Measurements from ENCODE around the gene C1QTNF6.

The C1QTNF6 gene

DNA sequence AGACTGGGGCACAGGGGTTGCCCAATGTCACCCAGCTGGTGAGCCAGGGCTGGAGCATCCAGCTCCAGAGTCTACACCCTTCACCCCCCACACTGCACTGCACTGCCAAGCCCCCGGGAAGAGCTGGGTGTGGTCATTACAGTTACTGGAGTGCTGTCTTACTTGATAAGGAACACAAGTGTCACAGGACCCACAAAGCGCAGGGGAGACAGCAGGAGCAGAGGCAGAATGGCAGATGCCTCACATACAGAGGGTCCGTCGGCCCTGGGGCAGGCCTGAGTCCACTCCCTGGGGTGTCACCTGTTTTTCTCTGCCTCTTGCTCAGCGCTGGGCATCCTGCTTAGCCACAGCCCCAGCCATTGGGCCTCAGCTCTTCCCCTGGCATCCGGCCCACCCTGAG, 46.1 kb downstream of the C1QTNF6 start:
- no peak for DNase-seq (ENCODE audit: low read depth, low spot score)

DNA sequence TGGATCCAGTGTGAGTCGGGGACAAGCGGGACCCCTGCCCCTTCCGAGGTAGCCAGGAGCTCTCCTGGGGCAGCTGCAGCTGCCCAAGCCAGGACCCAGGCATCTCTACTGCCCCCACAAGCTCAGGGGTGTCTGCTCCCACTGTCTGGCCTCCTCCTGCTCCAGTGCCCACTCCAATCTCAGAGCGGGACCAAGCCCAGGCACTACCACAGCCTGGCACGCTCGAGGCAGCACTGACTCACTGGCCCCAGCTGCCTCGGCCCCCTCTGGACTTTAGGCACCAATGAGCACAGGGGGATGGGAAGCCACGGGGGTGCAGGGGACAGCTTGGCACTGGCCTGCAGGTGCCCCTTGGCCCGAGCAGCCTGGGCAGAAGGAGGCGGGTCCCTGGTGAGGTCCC, 46.6 kb downstream of the C1QTNF6 start:
- DNase-seq (ENCODE audit: low read depth, low spot score): no peak

DNA sequence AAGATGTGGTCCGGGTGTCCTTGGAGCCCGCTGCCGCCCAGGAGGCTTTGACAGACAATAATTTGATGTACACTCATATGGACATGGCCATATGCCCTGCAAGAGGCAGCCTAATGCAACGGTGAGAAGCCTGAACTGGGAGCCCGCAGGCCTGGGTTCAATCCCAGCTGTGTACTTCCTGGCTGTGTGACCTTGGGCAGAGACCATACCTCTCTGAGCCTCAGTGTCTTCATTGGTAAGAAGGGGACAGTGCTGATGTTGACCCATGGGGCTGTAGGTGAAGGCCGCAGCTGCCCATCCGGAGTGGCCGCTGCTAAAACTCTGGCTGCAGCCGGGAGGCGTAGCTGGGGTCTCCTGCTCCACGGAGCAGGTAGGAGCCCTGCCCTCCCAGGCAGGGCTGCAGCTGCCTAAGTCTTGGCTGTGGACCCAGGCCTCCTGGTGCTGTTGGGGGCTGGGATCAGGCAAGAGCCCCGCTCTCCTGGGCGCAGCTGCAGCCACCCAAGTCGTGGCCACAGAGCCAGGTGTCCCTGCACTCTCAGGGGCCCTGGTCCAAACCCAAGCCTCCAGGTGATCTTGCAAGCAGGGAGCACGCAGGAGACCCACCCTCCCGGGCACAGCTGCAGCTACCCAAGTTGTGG, 47.2 kb downstream of the C1QTNF6 start:
- no peak for DNase-seq (ENCODE audit: low read depth, low spot score)

DNA sequence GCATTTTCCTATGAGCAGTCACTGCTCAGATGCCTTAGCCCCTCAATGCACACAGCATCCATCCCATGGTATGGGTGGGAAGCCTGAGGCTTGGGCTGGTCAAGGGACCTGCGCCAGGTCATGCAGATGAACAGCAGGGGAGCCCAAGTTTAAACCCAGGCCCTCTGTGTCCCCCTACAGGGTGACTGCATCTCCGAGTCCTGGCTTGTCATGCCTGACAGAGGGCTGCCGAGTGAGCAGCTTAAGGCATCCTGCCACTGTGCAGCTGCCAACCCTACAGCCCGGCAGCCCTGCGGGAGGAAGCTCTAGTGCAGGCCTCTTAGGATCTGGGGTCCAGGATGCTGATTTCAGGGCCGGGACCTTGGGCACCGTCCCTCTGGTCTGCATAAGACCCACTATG, 48.3 kb downstream of the C1QTNF6 start:
- no peak for DNase-seq (ENCODE audit: low read depth, low spot score)

DNA sequence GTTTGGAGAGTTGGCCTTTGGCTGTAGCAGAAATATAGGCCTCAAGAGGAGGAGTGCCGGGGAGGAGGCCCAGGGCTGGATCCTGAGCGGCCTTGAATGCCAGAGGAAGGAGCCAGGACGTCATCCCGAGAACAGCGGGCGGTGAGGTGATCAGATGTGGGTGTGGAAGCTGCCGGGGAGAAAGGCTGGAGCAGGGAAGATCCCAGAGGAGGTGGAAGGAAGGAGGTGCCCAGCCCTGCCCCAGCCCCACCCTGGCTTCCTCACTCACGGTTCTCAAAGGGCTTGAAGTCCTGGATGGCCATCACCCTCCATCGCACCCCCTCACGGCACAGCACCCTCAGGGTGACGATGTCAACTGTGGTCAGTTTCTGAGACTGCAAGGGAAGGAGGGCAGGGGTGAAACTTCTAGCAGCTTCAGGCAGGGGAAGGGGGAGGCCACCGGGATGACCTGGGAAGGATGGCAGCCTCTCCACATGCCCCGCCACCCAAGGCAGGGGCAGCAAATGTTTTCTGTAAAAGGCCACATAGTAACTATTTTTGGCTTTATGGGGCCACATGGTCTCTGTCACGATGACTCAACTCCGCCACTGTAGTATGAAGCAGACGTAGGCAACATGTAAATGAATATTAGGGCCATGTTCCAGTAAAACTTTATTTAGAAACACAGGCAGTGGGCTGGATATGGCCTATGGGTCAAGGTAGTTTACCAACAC, 49.0 kb downstream of the C1QTNF6 start:
- DNase-seq (ENCODE audit: low read depth, low spot score): no peak

DNA sequence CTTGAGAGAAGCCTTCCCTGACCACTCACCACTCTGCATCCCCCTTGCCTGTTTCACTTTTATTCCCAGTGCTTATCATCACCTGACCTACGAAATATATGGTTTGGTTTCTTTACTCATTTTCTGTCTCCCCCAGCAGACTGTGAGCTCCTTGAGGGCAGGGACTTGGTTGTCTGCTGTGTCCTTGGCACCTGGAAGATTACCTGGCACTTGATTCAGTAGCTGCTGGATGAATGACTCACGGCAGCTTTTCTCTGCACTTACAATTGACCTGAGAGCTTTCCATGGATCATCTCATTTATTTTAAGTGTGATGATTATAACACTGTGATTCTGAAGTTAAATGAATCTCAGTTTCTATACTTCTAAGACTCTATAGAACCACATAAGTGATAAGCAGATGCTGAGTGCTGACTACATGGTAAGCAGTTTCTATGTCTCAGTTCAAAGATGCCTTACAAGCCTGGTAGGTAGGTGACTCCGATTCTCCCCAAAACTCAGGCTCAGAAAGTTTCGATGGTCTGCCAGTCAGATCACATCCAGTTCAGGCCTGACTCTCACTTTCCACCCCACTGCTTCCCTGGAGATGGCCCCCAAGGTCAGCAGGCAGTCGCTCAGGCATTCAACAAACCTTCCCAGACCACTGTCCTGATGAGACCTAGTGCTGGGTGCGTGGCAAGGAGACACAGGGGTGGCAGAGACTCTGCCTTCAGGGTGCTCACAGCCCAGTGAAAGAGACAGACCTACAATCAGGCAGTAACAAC, 50.0 kb downstream of the C1QTNF6 start:
- DNase-seq (ENCODE audit: low read depth, low spot score): no peak

DNA sequence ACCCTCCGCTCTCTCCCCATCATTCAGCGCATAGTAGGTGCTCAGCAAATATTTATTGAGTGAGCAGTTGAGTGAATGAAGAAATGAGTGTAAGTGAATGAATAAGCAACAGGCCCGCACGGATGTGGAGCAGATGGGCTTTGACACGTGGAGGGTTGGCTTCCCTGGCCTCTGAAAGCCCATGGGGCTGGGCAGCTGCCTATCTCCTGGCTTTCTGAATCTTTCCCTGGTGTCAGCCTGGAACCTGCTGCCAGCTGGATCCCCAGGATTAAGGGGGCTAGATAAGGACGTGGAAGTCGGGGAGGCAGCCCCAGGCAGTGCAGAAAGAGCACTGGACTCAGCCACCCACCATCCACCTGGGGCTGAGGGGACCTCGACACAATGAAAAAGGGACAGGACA, 50.9 kb downstream of the C1QTNF6 start:
- no peak for DNase-seq (ENCODE audit: low read depth, low spot score)

DNA sequence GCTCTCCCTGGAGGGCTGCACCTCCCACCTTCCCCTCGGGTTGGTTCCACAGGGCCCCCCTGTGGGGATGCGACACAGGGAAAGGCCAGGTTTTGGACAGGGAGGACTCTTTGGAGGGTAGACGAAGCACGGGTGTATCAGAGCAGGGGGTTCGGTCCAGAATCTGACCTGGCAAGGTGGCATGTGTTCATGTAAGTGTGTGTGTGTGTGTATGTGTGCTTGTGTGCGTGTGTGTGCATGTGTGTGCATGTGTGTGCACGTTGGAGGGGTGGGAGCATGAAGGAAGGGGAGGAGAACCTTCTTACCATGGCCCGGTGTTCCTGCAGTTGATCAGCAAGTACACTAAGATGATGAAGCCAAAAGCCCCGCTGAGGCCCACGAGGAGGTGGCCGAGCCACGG, 53.0 kb downstream of the C1QTNF6 start:
- DNase-seq (ENCODE audit: low read depth, low spot score): no peak

DNA sequence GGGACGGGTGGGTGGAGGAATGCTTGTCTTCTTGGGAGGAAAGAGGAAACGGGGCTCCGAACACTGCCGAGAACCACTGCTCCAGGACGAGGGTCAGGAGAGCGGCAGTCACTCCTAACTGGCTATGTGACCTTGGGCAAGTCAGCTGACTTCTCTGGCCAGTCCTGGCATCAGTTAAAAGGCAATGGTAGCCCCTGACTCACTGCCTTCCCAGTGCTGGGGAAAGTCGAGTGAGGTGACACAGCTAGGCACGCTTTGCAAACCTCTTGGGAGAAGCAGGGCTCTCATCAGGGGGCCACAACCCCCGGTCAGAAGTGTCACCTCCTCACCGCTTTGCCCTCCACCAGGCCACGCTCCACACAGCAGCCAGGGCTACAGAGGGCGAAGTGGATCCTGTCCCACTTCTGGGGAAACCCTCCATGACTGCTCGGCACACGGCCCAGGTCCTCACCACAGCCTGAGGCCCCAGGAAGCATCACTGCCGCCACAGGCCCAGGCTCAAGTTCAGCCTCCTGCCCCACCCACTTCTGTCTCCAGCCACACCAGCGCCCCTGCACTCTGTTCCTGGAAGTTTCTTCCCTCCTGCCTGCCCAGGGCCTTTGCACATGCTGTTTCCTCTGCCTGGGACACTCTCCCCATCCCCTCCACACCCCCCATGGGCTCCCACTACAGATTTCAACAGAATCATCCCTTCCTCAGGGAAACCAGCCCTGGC, 54.6 kb downstream of the C1QTNF6 start:
- DNase-seq (ENCODE audit: low read depth, low spot score): no peak

DNA sequence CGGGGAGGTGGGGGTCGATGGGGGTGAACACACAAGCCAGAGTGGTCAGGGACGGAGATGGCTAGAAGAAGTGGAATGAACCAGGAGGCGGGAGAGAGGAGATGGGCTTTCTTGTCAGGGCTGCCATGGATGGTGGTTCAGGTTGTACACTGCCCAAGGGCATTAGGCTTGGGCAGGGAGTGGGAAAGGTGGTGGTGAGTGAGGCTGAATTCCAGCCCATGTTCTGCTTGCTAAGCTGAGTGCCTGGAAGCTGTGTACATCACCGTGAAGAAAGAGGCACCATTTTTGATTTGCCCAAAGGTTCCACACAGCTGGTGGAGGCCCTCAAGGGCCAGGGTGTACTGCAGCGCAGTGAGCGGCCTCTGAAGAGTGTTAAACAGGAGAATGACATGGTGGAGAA, 55.3 kb downstream of the C1QTNF6 start:
- no peak for DNase-seq (ENCODE audit: low read depth, low spot score)
